GM12878 (cell line): ENCODE results near the gene NUDT16L1. TPM values are rescaled to one million over a fixed set of nuclear protein-coding genes. Genes with fewer than 3 reads are reported as not detected.

Source experiments
- ATAC-seq: fragments of 200-7000 bp; cut with Tn5 transposase; 3 replicates; pipeline ENCODE4 v1.9.1; 2020; ENCODE audit warnings: mild to moderate bottlenecking, moderate library complexity
- BruUV-seq: library from RNA; stranded (reverse); fragments of 400-500 nt; replicated peaks from 2 replicates; lab custom pipeline; 2021; lab: Mats Ljungman, UMichigan
- CTCF ChIA-PET: fragments of 300-600 bp; sonication (Branson Sonifier 250); formaldehyde crosslinking; extraction: SDS; loops from one replicate; lab custom pipeline; 2021; ENCODE audit warnings: inconsistent platforms; lab: Yijun Ruan, JAX
- POLR2A ChIA-PET: fragments of 350-600 bp; formaldehyde crosslinking; extraction: SDS; loops from one replicate; lab custom pipeline; 2021; ENCODE audit warnings: inconsistent platforms; lab: Charles Lee
- RAD21 ChIA-PET: fragments of 300-600 bp; sonication (Branson Sonifier 250); formaldehyde crosslinking; loops from one replicate; lab custom pipeline; 2023; ENCODE audit warnings: antibody characterized with exemption; ENCODE audit not compliant: unreplicated experiment; lab: Charles Lee
- SMC1A ChIA-PET: fragments of 300-600 bp; sonication (Branson Sonifier 250); formaldehyde crosslinking; loops from one replicate; lab custom pipeline; 2023; ENCODE audit not compliant: unreplicated experiment, uncharacterized antibody; lab: Charles Lee
- DNase-seq: peaks from one replicate; pipeline ENCODE4 v3.0.0-alpha.2; 2011; ENCODE audit warnings: low read depth, low spot score
- FAIRE-seq: peaks from 3 replicates; lab custom pipeline; 2011; peaks lifted over from hg19 to GRCh38; lab: Jason Lieb, UNC
- H2AFZ ChIP-seq: 2 replicates; pipeline ENCODE4 v1.6.0; 2011; ENCODE audit warnings: low read depth, low read length, control low read depth; ENCODE audit not compliant: control insufficient read depth
- H3K27ac ChIP-seq: 2 replicates; pipeline ENCODE4 v1.5.1; 2011; ENCODE audit warnings: control low read depth; ENCODE audit not compliant: control insufficient read depth, insufficient read depth
- H3K27me3 ChIP-seq, 2 experiments: replicated peaks in 1 of 2; 2 replicates each; pipeline versions ENCODE4 v1.6.0 to v1.6.1; 2011; ENCODE audit warnings: low read length in 1 of 2; ENCODE audit not compliant: control insufficient read depth in 2 of 2, insufficient read depth in 2 of 2
- H3K36me3 ChIP-seq, 2 experiments: 2 replicates each; pipeline ENCODE4 v1.5.1; 2011; ENCODE audit warnings: low read length in 1 of 2; ENCODE audit not compliant: control insufficient read depth in 2 of 2, insufficient read depth in 2 of 2
- H3K4me1 ChIP-seq: 2 replicates; pipeline ENCODE4 v1.6.1; 2011; ENCODE audit warnings: mild to moderate bottlenecking, low read length, moderate library complexity, mixed read lengths; ENCODE audit not compliant: control insufficient read depth, insufficient read depth
- H3K4me2 ChIP-seq: 2 replicates; pipeline ENCODE4 v1.6.0; 2011; ENCODE audit warnings: control low read depth; ENCODE audit not compliant: control insufficient read depth, insufficient read depth
- H3K4me3 ChIP-seq: fragments of 200-600 bp; sonication (generic); 2 replicates; pipeline ENCODE4 v1.5.1; 2016
- H3K79me2 ChIP-seq: 2 replicates; pipeline ENCODE4 v1.6.0; 2011; ENCODE audit warnings: low read length; ENCODE audit not compliant: control insufficient read depth, insufficient read depth
- H3K9ac ChIP-seq: 2 replicates; pipeline ENCODE4 v1.8.0; 2011; ENCODE audit warnings: low read length, control low read depth, mixed read lengths; ENCODE audit not compliant: control insufficient read depth, insufficient read depth
- H3K9me3 ChIP-seq: replicated peaks from 3 replicates; pipeline ENCODE4 v1.5.1; 2011; ENCODE audit warnings: mild to moderate bottlenecking, low read length; ENCODE audit not compliant: control insufficient read depth, insufficient read depth
- H4K20me1 ChIP-seq: 2 replicates; pipeline ENCODE4 v1.6.0; 2011; ENCODE audit not compliant: control insufficient read depth, insufficient read depth
- EGR1 ChIP-seq, 2 experiments: IDR thresholded peaks; 1 replicate in 1 of 2; 2 replicates in 1 of 2; pipeline ENCODE4 v1.6.1; 2011 to 2012; ENCODE audit warnings: low read depth in 2 of 2, low read length in 2 of 2, borderline replicate concordance in 1 of 2, mild to moderate bottlenecking in 1 of 2, moderate library complexity in 1 of 2
- IKZF1 ChIP-seq: fragments of 450-650 bp; conservative IDR thresholded peaks from 2 replicates; pipeline ENCODE4 v1.6.1; 2017; ENCODE audit warnings: antibody characterized with exemption, mild to moderate bottlenecking
- SRF ChIP-seq, 2 experiments: IDR thresholded peaks; 2 replicates each; pipeline ENCODE4 v1.6.1; 2011; ENCODE audit warnings: low read depth in 2 of 2, low read length in 2 of 2, mild to moderate bottlenecking in 1 of 2, moderate library complexity in 1 of 2
- ZNF207 ChIP-seq: fragments of 450-650 bp; IDR thresholded peaks from 2 replicates; pipeline ENCODE4 v1.6.1; 2014; ENCODE audit warnings: antibody characterized with exemption, mild to moderate bottlenecking, borderline replicate concordance
- ZNF24 ChIP-seq: fragments of 450-650 bp; IDR thresholded peaks from 2 replicates; pipeline ENCODE4 v1.6.1; 2017; ENCODE audit warnings: antibody characterized with exemption, mild to moderate bottlenecking
- WGBS: methylation state at CpG from one replicate; pipeline ENCODE4 v1.1.6; 2016; ENCODE audit warnings: low lambda C conversion rate; ENCODE audit not compliant: insufficient replicate concordance, insufficient coverage; ENCODE audit errors: missing lambda C conversion rate; 5-methylcytosine and 5-hydroxymethylcytosine counted together
- in situ Hi-C: fragments of 300-500 bp; cut with MboI; formaldehyde crosslinking; loops from 9 replicates; pipeline ENCODE4 v1.14.3; 2018; ENCODE audit warnings: mixed read lengths
- intact Hi-C: fragments of 100-400 bp; cut with micrococcal nuclease; formaldehyde crosslinking; loops from one replicate; pipeline ENCODE4 v1.14.2; 2022; ENCODE audit not compliant: unreplicated experiment
- polyA plus RNA-seq, 11 experiments: library from polyadenylated mRNA; depleted of rRNA in 4 of 11; unstranded in 6 of 11; stranded (reverse) in 5 of 11; fragments of >200 nt; fragmentation: Nextera tagmentation in 4 of 11; fragmentation: Illumina TruSeq in 1 of 11; extraction: Ambion mirVana in 4 of 11; extraction: Trizol in 1 of 11; gene quantifications; 1 replicate in 1 of 11; 2 replicates in 10 of 11; pipeline versions ENCODE4 v1.2.1 to v1.2.3, GENCODE V29; 2011 to 2016; ENCODE audit warnings: inconsistent platforms in 2 of 11, missing spikeins in 2 of 11, low read depth in 1 of 11
- total RNA-seq, 4 experiments: library from RNA; depleted of rRNA in 3 of 4; stranded (reverse); fragments of >200 nt in 3 of 4; fragmentation: Illumina TruSeq in 1 of 4; extraction: Trizol in 1 of 4; gene quantifications; 2 replicates each; pipeline versions ENCODE4 v1.2.1 to v1.2.3, GENCODE V29; 2013 to 2021
- TF ChIP-seq, protein P1 (sequence below): fragments of 450-650 bp; IDR thresholded peaks from 2 replicates; pipeline ENCODE4 v1.6.1; 2017; ENCODE audit warnings: low read depth, mild to moderate bottlenecking, moderate library complexity
- TF ChIP-seq, protein P2 (sequence below): fragments of 150-350 bp; IDR thresholded peaks from 2 replicates; pipeline ENCODE4 v1.6.1; 2016; ENCODE audit warnings: low read depth, low read length
- TF ChIP-seq, protein P3 (sequence below): fragments of 450-650 bp; IDR thresholded peaks from 2 replicates; pipeline ENCODE4 v1.6.1; 2017; ENCODE audit warnings: mild to moderate bottlenecking

Gene NUDT16L1
- total and polyA plus RNA-seq, 10 of the 15 experiments (the other 5 are each of a cell fraction or from before 2014, with no cell fraction given) = 1.4 to 77.7 (median 28.9) TPM

DNA sequence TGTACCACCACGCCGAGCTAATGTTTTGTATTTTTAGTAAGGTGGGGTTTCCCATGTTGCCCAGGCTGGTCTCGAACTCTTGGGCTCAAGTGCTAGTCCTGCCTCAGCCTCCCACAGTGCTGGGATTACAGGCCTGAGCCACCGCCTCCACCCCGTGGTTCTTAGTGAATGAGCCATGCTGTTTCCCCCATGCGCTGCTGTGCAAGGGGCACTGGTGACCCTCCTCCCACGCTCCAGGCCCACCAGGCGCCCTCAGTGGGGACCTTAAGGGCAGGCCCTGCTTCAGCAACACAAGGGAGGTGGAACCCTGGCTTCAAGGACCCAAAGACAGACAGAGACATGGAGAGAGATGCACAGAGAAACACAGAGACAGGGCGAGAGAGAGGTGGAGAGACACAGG lies 15.4 kb upstream of the NUDT16L1 start:
- H3K9me3 ChIP-seq = no peaks in the 10 kb centered on the region
- intact Hi-C loops = no loop called here
- no peaks in the 10 kb centered on the region for H3K79me2 ChIP-seq
- in situ Hi-C loops = no loop called here
- H2AFZ ChIP-seq = no peak overlapping the region
- no peak for ATAC-seq
- H4K20me1 ChIP-seq = no peaks in the 10 kb centered on the region; the same call in 1 of the 2 replicates
- H3K9ac ChIP-seq = no peak overlapping the region
- WGBS = 77% methylated on average over 9 of the region's 9 CpGs
- no peaks in the 10 kb centered on the region for H3K27me3 ChIP-seq
- ChIA-PET RAD21 (no interaction called here), SMC1A (no interaction called here), CTCF (no interaction called here)
- H3K27ac ChIP-seq = no peak overlapping the region
- no peak overlapping the region for H3K4me2 ChIP-seq
- TF ChIP-seq IKZF1 = no peak
- TF ChIP-seq SRF (IDR thresholded peaks at IDR 0.05; ENCODE audit: low read depth in 2 of 2, low read length in 2 of 2) = no peak
- TF ChIP-seq ZNF207 = no peak
- TF ChIP-seq, protein P1, sequence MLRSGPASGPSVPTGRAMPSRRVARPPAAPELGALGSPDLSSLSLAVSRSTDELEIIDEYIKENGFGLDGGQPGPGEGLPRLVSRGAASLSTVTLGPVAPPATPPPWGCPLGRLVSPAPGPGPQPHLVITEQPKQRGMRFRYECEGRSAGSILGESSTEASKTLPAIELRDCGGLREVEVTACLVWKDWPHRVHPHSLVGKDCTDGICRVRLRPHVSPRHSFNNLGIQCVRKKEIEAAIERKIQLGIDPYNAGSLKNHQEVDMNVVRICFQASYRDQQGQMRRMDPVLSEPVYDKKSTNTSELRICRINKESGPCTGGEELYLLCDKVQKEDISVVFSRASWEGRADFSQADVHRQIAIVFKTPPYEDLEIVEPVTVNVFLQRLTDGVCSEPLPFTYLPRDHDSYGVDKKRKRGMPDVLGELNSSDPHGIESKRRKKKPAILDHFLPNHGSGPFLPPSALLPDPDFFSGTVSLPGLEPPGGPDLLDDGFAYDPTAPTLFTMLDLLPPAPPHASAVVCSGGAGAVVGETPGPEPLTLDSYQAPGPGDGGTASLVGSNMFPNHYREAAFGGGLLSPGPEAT = no peak
- TF ChIP-seq, protein P2, sequence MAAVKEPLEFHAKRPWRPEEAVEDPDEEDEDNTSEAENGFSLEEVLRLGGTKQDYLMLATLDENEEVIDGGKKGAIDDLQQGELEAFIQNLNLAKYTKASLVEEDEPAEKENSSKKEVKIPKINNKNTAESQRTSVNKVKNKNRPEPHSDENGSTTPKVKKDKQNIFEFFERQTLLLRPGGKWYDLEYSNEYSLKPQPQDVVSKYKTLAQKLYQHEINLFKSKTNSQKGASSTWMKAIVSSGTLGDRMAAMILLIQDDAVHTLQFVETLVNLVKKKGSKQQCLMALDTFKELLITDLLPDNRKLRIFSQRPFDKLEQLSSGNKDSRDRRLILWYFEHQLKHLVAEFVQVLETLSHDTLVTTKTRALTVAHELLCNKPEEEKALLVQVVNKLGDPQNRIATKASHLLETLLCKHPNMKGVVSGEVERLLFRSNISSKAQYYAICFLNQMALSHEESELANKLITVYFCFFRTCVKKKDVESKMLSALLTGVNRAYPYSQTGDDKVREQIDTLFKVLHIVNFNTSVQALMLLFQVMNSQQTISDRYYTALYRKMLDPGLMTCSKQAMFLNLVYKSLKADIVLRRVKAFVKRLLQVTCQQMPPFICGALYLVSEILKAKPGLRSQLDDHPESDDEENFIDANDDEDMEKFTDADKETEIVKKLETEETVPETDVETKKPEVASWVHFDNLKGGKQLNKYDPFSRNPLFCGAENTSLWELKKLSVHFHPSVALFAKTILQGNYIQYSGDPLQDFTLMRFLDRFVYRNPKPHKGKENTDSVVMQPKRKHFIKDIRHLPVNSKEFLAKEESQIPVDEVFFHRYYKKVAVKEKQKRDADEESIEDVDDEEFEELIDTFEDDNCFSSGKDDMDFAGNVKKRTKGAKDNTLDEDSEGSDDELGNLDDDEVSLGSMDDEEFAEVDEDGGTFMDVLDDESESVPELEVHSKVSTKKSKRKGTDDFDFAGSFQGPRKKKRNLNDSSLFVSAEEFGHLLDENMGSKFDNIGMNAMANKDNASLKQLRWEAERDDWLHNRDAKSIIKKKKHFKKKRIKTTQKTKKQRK = no peak
- TF ChIP-seq ZNF24 = no peak
- no peak for TF ChIP-seq EGR1 (IDR thresholded peaks at IDR 0.05; ENCODE audit: borderline replicate concordance in 1 of 2, low read depth in 2 of 2, low read length in 2 of 2)
- TF ChIP-seq, protein P3, sequence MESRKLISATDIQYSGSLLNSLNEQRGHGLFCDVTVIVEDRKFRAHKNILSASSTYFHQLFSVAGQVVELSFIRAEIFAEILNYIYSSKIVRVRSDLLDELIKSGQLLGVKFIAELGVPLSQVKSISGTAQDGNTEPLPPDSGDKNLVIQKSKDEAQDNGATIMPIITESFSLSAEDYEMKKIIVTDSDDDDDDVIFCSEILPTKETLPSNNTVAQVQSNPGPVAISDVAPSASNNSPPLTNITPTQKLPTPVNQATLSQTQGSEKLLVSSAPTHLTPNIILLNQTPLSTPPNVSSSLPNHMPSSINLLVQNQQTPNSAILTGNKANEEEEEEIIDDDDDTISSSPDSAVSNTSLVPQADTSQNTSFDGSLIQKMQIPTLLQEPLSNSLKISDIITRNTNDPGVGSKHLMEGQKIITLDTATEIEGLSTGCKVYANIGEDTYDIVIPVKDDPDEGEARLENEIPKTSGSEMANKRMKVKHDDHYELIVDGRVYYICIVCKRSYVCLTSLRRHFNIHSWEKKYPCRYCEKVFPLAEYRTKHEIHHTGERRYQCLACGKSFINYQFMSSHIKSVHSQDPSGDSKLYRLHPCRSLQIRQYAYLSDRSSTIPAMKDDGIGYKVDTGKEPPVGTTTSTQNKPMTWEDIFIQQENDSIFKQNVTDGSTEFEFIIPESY = no peak
- TF ChIP-seq, all 136 proteins: peak for 0
- BruUV-seq = TSS peak; percentile 25
- H3K4me3 ChIP-seq = no peak overlapping the region
- H3K36me3 ChIP-seq = peaks cover 0 to 23% of the 10 kb centered on the region in 2 experiments
- no peaks in the 10 kb centered on the region for H3K4me1 ChIP-seq
- DNase-seq (no peak), FAIRE-seq (no peak)
- POLR2A ChIA-PET = interaction anchor here (0.6 kb wide), 1 partner anchor 56 kb away, joined by 4 read pairs; the partner anchor contains the start of gene ANKS3
